GM12872 (cell line): ENCODE results near the gene WASHC1.
"Not testable (repeated sequence)": the region's sequence is repeated elsewhere in the genome, so short reads cannot be mapped to it uniquely, and the experiment has no call there.

Experiments
- TF ChIP-seq, protein P1 (sequence below): IDR thresholded peaks from 3 replicates; pipeline ENCODE4 v1.5.1; 2011; ENCODE audit warnings: low read depth, mild to moderate bottlenecking, low read length, moderate library complexity; ENCODE audit not compliant: insufficient read depth

WASHC1 gene, protein sequence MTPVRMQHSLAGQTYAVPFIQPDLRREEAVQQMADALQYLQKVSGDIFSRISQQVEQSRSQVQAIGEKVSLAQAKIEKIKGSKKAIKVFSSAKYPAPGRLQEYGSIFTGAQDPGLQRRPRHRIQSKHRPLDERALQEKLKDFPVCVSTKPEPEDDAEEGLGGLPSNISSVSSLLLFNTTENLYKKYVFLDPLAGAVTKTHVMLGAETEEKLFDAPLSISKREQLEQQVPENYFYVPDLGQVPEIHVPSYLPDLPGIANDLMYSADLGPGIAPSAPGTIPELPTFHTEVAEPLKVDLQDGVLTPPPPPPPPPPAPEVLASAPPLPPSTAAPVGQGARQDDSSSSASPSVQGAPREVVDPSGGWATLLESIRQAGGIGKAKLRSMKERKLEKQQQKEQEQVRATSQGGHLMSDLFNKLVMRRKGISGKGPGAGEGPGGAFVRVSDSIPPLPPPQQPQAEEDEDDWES

DNA sequence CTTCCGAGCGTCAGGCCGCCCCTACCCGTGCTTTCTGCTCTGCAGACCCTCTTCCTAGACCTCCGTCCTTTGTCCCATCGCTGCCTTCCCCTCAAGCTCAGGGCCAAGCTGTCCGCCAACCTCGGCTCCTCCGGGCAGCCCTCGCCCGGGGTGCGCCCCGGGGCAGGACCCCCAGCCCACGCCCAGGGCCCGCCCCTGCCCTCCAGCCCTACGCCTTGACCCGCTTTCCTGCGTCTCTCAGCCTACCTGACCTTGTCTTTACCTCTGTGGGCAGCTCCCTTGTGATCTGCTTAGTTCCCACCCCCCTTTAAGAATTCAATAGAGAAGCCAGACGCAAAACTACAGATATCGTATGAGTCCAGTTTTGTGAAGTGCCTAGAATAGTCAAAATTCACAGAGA is at the start of gene WASHC1:
Gene WASHC1, minus strand, starts transcription at position 101 of the 400 bp plus-strand sequence. CDS start 4,457 bp downstream, outside the sequence.
- TF ChIP-seq, protein P1, sequence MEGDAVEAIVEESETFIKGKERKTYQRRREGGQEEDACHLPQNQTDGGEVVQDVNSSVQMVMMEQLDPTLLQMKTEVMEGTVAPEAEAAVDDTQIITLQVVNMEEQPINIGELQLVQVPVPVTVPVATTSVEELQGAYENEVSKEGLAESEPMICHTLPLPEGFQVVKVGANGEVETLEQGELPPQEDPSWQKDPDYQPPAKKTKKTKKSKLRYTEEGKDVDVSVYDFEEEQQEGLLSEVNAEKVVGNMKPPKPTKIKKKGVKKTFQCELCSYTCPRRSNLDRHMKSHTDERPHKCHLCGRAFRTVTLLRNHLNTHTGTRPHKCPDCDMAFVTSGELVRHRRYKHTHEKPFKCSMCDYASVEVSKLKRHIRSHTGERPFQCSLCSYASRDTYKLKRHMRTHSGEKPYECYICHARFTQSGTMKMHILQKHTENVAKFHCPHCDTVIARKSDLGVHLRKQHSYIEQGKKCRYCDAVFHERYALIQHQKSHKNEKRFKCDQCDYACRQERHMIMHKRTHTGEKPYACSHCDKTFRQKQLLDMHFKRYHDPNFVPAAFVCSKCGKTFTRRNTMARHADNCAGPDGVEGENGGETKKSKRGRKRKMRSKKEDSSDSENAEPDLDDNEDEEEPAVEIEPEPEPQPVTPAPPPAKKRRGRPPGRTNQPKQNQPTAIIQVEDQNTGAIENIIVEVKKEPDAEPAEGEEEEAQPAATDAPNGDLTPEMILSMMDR = not testable (repeated sequence)

DNA sequence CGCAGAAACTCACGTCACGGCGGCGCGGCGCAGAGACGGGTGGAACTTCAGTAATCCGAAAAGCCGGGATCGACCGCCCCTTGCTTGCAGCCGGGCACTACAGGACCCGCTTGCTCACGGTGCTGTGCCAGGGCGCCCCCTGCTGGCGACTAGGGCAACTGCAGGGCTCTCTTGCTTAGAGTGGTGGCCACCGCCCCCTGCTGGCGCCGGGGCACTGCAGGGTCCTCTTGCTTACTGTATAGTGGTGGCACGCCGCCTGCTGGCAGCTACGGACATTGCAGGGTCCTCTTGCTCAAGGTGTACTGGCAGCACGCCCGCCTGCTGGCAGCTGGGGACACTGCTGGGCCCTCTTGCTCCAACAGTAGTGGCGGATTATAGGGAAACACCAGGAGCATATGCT is 18.1 kb downstream of the WASHC1 start:
- TF ChIP-seq, protein P1 = peak; percentile 48
